Measurements from ENCODE around the gene CNTNAP4.

- no peak for TF ChIP-seq POLR2A (IDR thresholded peaks at IDR 0.05)
- TF ChIP-seq, protein P1, sequence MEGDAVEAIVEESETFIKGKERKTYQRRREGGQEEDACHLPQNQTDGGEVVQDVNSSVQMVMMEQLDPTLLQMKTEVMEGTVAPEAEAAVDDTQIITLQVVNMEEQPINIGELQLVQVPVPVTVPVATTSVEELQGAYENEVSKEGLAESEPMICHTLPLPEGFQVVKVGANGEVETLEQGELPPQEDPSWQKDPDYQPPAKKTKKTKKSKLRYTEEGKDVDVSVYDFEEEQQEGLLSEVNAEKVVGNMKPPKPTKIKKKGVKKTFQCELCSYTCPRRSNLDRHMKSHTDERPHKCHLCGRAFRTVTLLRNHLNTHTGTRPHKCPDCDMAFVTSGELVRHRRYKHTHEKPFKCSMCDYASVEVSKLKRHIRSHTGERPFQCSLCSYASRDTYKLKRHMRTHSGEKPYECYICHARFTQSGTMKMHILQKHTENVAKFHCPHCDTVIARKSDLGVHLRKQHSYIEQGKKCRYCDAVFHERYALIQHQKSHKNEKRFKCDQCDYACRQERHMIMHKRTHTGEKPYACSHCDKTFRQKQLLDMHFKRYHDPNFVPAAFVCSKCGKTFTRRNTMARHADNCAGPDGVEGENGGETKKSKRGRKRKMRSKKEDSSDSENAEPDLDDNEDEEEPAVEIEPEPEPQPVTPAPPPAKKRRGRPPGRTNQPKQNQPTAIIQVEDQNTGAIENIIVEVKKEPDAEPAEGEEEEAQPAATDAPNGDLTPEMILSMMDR (IDR thresholded peaks at IDR 0.05), result no peak
Measured at GRCh38 chr16:76459111-76459510, 181.9 kb downstream of the CNTNAP4 start.
